ENCODE results near the gene ATG4D.

Gene ATG4D

DNA sequence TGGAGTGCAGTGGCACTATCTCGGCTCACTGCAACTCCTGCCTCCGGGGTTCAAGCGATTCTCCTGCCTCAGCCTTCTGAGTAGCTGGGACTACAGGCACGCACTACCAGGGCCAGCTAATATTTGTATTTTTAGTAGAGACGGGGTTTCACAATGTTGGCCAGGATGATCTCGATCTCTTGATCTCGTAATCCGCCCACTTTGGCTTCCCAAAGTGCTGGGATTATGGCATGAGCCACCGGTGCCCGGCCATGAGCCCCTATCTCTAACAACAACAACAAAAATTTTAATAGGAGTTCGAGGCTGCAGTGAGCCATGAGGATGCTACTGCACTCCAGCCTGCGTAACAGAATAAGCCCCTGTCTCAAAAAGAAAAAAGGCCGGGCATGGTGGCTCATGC lies 38.4 kb downstream of the ATG4D start:
- DNase-seq, result no peak

DNA sequence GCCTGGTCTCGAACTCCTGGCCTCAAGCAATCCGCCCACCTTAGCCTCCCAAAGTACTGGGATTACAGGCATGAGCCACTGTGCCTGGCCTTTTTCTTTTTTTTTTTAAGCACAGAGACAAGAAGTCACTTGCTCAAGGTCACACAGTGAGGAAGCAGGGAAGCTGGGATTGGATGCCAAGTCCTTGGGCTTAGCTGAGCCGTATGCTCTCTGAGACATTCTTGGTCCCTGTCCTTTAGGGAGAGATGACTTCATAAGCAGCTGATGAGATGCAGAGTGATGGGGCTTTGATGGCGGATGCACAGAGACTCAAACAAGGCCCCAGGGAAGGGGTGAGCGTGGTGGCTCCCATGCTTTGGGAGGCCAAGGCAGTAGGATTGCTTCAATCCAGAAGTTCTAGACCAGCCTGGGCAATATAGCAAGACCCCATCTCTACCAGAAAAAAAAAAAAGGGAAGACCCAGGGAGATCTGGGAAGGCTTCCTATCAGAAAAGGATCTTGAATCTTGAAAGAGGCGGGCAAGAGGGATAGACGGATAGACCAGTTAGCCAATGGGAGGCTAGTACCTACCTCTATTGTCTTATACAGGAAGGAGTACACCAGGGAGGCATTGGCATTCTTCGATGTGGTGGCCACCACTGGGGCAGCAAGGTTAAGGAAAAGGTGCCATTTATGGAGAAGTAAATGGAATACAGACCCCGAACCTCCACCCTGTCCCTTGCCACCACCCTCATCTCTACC lies 39.5 kb downstream of the ATG4D start:
- DNase-seq, result no peak

- DNase-seq, result no peak
Observed at GRCh38 chr19:10586396-10586795, 42.7 kb downstream of the ATG4D start.

DNA sequence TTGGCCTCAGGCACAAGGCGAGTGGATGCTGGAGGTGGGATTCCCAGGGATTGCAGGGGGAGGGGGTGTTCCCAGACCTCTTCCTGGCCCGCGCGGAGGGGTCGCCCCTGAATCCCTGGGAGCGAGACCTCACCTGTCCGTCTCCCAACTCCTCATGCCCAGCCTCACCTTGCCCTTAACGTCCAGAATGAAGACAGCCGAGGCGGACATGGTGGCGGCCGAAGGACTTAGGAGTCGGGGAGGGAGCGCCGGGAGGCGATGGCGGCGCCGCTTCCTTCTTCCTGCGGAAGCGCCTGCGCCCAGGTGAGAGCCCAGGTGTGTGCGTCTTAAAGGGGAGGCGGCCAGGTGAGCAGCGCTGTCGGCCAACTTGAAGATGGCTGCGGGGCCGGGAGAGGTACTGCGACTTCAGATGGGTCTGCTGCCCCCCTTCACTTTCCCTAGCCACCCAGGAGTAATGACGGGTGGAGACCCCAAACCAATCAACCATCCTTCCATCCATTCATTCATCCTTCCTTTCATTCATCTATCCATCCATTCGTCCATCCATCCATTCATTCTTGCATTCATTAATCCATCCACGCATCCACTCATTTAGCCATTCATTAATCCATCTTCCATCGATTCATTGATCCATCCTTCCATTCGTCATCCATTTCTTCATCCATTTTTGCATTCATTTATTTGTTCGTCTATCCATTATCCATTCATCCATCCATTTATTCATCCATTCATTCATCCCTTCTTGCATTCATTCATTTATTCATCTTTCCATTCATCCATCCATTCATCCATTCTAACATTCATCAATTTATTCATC lies 43.5 kb downstream of the ATG4D start, which contains the start of gene AP1M2:
TSS of gene AP1M2 (minus strand) at position 291 of the 817 bp plus-strand sequence. CDS start at position 210, 81 bp downstream.
- peak; percentile 71 for DNase-seq

DNA sequence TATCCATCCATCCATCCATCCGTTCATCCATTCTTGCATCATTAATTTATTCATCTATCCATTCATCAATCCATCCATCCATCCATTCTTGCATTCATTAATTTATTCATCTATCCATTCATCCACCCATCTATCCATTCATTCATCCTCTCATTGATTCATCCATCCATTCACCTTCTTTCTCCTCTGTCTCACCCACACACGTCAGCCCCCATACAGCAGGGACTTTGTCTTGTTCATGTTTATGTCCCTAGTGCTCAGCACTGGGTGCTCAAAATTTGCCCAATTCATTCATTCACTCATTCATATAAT lies 44.1 kb downstream of the ATG4D start:
- no peak for DNase-seq

DNA sequence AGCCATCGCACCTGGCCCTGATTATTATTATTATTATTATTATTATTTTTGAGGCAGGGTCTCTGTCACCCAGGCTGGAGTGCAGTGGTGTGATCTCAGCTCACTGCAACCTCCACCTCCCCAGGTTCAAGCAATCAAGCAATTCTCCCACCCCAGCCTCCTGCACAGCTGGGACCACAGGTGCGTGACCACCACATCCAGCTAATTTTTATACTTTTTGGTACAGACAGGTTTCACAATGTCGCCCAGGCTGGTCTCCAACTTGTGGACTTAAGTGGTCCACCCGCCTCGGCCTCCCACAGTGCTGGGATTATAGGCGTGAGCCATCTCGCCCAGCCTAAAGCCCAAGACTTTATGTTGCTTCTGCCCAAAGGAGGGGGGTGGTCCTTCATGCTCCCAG lies 49.4 kb downstream of the ATG4D start:
- no peak for DNase-seq

DNA sequence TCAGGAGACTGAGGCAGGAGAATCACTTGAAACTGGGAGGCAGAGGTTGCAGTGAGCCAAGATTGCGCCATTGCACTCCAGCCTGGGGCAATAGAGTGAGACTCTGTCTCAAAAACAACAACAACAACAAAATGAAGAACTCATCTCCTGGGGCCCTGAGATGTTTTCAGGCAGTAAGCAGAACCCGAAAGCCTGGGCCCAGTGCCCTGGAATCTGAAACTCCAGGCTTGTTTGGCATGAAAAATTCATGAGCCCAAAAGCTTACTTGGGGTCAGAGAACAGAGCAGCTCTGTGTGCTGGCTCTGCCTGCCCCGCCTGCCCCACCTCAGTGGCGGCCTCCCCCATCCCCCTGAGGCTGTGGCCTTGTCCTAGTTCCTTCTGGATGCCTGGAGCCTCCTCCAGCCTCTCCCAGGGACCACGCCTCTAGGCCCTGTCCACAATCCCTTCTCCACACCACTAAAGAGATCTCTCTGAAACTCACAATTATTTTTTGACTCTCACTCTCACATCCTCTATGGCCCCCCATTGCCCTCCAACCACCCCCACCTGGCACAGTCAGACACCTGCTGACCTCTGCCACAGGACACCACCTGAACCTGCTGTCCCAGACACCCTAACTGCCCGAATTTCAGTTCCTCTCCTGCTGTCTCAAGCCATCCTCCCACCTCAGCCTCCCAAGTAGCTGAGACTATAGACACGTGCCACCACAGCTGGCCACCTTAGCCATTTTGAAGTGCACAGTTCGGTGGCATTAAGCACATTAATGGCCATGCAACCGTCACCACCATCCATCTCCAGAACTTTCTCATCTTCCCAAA lies 50.3 kb downstream of the ATG4D start:
- DNase-seq, result no peak

DNA sequence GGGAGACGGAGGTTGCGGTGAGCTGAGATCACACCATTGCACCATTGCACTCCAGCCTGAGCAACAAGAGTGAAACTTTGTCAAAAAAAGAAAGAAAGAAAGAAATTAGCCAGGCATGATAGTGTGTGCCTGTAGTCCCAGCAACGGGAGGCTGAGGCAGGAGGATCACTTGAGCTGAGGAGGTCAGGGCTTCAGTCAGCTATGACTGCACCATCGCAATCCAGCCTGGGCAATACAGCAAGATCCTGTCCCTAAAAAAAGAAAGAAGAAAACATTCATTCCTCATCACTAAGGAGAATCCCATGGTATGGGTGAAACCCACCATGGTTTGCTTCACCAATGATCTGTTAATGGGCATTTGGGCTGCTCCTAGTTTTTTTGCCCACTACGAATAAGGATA lies 56.4 kb downstream of the ATG4D start:
- no peak for DNase-seq

- no peak for DNase-seq
Observed at GRCh38 chr19:10601999-10602329, 58.3 kb downstream of the ATG4D start.

- peak; percentile 9 for DNase-seq
Observed at GRCh38 chr19:10602330-10603083, 58.8 kb downstream of the ATG4D start.
